HEK293 (cell line): ENCODE measurements around the gene CCDC13.
A peak's percentile ranks its signal among the peaks of the same experiment; 100 is the strongest.

Experiments
- CTCF ChIA-PET: fragments of 350-600 bp; formaldehyde crosslinking; extraction: SDS; loops from one replicate; lab custom pipeline; 2021; ENCODE audit warnings: antibody characterized with exemption; lab: Yijun Ruan, JAX
- POLR2A ChIA-PET: fragments of 300-600 bp; formaldehyde crosslinking; extraction: SDS; loops from one replicate; lab custom pipeline; 2020; ENCODE audit warnings: antibody characterized with exemption, inconsistent platforms; lab: Yijun Ruan, JAX
- H3K27ac ChIP-seq: fragments of 200-500 bp; sonication (Bioruptor generic); 2 replicates; pipeline ENCODE4 v1.5.1; 2014; ENCODE audit warnings: low read depth, low read length, control low read depth, inconsistent platforms; ENCODE audit errors: extremely low read depth
- H3K36me3 ChIP-seq, 2 experiments: fragments of 200-500 bp in 1 of 2; sonication (Bioruptor generic) in 1 of 2; 1 replicate in 1 of 2; 2 replicates in 1 of 2; pipeline ENCODE4 v1.5.1; 2014 to 2017; ENCODE audit warnings: inconsistent platforms in 2 of 2, low read length in 2 of 2; ENCODE audit not compliant: control insufficient read depth in 2 of 2, insufficient read depth in 1 of 2
- H3K4me1 ChIP-seq: fragments of 200-500 bp; sonication (Bioruptor generic); 2 replicates; pipeline ENCODE4 v1.5.1; 2014; ENCODE audit warnings: mild to moderate bottlenecking, low read length, inconsistent platforms; ENCODE audit not compliant: control insufficient read depth, insufficient read depth
- H3K4me3 ChIP-seq: 2 replicates; pipeline ENCODE4 v1.5.1; 2011; ENCODE audit warnings: low read depth, mild to moderate bottlenecking, control low read depth, low read length, moderate library complexity
- H3K9me3 ChIP-seq: fragments of 200-500 bp; sonication (Bioruptor generic); 2 replicates; pipeline ENCODE4 v1.5.1; 2014; ENCODE audit warnings: low read depth, low read length, inconsistent platforms; ENCODE audit not compliant: control insufficient read depth, insufficient read depth
- KLF16 ChIP-seq: fragments of 450-650 bp; formaldehyde crosslinking; IDR thresholded peaks from 2 replicates; pipeline ENCODE4 v1.5.1; 2017; ENCODE audit warnings: missing biosample characterization, missing genetic modification characterization
- KLF7 ChIP-seq: fragments of 450-650 bp; formaldehyde crosslinking; IDR thresholded peaks from 2 replicates; pipeline ENCODE4 v1.5.1; 2016; ENCODE audit warnings: missing biosample characterization, missing genetic modification characterization, borderline replicate concordance
- ZFP69B ChIP-seq: fragments of 450-650 bp; formaldehyde crosslinking; IDR thresholded peaks from 2 replicates; pipeline ENCODE4 v1.5.1; 2016; ENCODE audit warnings: missing biosample characterization, missing genetic modification characterization
- ZNF169 ChIP-seq: fragments of 450-650 bp; formaldehyde crosslinking; IDR thresholded peaks from 2 replicates; pipeline ENCODE4 v1.5.1; 2016; ENCODE audit warnings: missing biosample characterization, missing genetic modification characterization
- ZNF223 ChIP-seq: fragments of 450-650 bp; formaldehyde crosslinking; IDR thresholded peaks from 2 replicates; pipeline ENCODE4 v1.5.1; 2016; ENCODE audit warnings: missing biosample characterization, missing genetic modification characterization
- ZNF426 ChIP-seq: fragments of 450-650 bp; formaldehyde crosslinking; IDR thresholded peaks from 2 replicates; pipeline ENCODE4 v1.5.1; 2017; ENCODE audit warnings: missing biosample characterization, missing genetic modification characterization, mild to moderate bottlenecking, inconsistent platforms, moderate library complexity
- ZNF555 ChIP-seq: fragments of 450-650 bp; formaldehyde crosslinking; conservative IDR thresholded peaks from 2 replicates; pipeline ENCODE4 v1.5.1; 2017; ENCODE audit warnings: missing biosample characterization, mild to moderate bottlenecking, missing genetic modification characterization, inconsistent platforms
- ZNF596 ChIP-seq: fragments of 450-650 bp; IDR thresholded peaks from 2 replicates; pipeline ENCODE4 v1.5.0; 2018; ENCODE audit warnings: missing biosample characterization, mild to moderate bottlenecking, missing genetic modification characterization, moderate library complexity
- ZNF658 ChIP-seq: fragments of 450-650 bp; formaldehyde crosslinking; IDR thresholded peaks from 2 replicates; pipeline ENCODE4; 2016; ENCODE audit warnings: missing biosample characterization, missing genetic modification characterization
- ZNF677 ChIP-seq: fragments of 450-650 bp; IDR thresholded peaks from 2 replicates; pipeline ENCODE4 v1.5.0; 2018; ENCODE audit warnings: missing biosample characterization, mild to moderate bottlenecking, missing genetic modification characterization, moderate library complexity
- ZNF791 ChIP-seq: fragments of 450-650 bp; formaldehyde crosslinking; IDR thresholded peaks from 2 replicates; pipeline ENCODE4 v1.5.1; 2016; ENCODE audit warnings: missing biosample characterization, missing genetic modification characterization
- ZSCAN16 ChIP-seq: fragments of 450-650 bp; formaldehyde crosslinking; IDR thresholded peaks from 2 replicates; pipeline ENCODE4 v1.5.1; 2016; ENCODE audit warnings: missing biosample characterization, missing genetic modification characterization
- TF ChIP-seq, protein P1 (sequence below): fragments of 450-650 bp; IDR thresholded peaks from 2 replicates; pipeline ENCODE4 v1.5.1; 2018; ENCODE audit warnings: missing biosample characterization, missing genetic modification characterization
- TF ChIP-seq, protein P2 (sequence below): fragments of 450-650 bp; formaldehyde crosslinking; IDR thresholded peaks from 2 replicates; pipeline ENCODE4 v1.5.1; 2017; ENCODE audit warnings: missing biosample characterization, missing genetic modification characterization
- TF ChIP-seq, protein P3 (sequence below): fragments of 450-650 bp; formaldehyde crosslinking; IDR thresholded peaks from 2 replicates; pipeline ENCODE4 v1.5.1; 2016; ENCODE audit warnings: missing biosample characterization, missing genetic modification characterization
- TF ChIP-seq, protein P4 (sequence below): IDR thresholded peaks from 2 replicates; pipeline ENCODE4 v1.6.1; 2011; ENCODE audit warnings: mild to moderate bottlenecking, low read depth, low read length, borderline replicate concordance
- TF ChIP-seq, protein P5 (sequence below): fragments of 450-650 bp; formaldehyde crosslinking; conservative IDR thresholded peaks from 2 replicates; pipeline ENCODE4 v1.5.1; 2016; ENCODE audit warnings: low read depth, missing biosample characterization, missing genetic modification characterization
- TF ChIP-seq, protein P6 (sequence below): fragments of 450-650 bp; formaldehyde crosslinking; IDR thresholded peaks from 2 replicates; pipeline ENCODE4 v1.5.1; 2017; ENCODE audit warnings: missing biosample characterization, mild to moderate bottlenecking, missing genetic modification characterization, moderate library complexity

CCDC13 gene

DNA sequence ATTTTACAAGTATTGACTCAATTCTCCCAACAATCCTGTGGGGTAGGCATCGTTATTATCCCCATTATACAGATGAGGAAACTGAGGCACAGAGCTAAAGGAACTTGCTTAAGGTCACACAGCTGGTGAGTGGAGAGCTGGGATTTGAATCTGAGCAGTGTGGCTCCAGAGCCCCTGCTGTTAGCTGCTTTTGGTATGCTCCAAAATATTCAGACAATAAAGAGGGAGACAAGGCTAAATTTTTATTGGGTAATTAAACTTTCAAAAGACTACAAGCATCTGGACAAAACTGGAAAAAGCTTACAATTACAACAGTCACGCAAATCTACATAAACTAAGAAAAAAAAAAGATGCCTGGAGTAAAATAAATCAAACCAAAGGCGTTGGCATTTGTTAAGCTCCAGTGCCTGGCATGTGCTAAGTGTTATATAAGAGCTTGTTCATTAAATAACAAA lies 27.7 kb downstream of the CCDC13 start:
- ChIA-PET POLR2A (no interaction called here), CTCF (interaction anchor here (0.7 to 3.1 kb wide), 11 partner anchors 12 to 174 kb away, joined by 3 to 13 read pairs (median 4); no protein-coding TSS in a partner anchor)
- Histone ChIP-seq H3K27ac (no peak overlapping the region), H3K4me1 (no peaks in the 10 kb centered on the region), H3K9me3 (no peaks in the 10 kb centered on the region), H3K36me3 (no peaks in the 10 kb centered on the region), H3K4me3 (no peak overlapping the region)
- no peak for TF ChIP-seq ZNF596 (tag by site-specific recombination)
- TF ChIP-seq KLF7, result no peak
- TF ChIP-seq ZNF791 (tag by site-specific recombination), result no peak
- TF ChIP-seq, protein P1, sequence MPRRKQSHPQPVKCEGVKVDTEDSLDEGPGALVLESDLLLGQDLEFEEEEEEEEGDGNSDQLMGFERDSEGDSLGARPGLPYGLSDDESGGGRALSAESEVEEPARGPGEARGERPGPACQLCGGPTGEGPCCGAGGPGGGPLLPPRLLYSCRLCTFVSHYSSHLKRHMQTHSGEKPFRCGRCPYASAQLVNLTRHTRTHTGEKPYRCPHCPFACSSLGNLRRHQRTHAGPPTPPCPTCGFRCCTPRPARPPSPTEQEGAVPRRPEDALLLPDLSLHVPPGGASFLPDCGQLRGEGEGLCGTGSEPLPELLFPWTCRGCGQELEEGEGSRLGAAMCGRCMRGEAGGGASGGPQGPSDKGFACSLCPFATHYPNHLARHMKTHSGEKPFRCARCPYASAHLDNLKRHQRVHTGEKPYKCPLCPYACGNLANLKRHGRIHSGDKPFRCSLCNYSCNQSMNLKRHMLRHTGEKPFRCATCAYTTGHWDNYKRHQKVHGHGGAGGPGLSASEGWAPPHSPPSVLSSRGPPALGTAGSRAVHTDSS, result no peak
- TF ChIP-seq ZNF223, result no peak
- TF ChIP-seq ZFP69B (tag by site-specific recombination), result no peak
- TF ChIP-seq, protein P2, sequence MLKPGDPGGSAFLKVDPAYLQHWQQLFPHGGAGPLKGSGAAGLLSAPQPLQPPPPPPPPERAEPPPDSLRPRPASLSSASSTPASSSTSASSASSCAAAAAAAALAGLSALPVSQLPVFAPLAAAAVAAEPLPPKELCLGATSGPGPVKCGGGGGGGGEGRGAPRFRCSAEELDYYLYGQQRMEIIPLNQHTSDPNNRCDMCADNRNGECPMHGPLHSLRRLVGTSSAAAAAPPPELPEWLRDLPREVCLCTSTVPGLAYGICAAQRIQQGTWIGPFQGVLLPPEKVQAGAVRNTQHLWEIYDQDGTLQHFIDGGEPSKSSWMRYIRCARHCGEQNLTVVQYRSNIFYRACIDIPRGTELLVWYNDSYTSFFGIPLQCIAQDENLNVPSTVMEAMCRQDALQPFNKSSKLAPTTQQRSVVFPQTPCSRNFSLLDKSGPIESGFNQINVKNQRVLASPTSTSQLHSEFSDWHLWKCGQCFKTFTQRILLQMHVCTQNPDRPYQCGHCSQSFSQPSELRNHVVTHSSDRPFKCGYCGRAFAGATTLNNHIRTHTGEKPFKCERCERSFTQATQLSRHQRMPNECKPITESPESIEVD (tag by site-specific recombination), result 0 out of 2 replicates have a peak, but pooled peaks have one; percentile 41
- TF ChIP-seq, protein P3, sequence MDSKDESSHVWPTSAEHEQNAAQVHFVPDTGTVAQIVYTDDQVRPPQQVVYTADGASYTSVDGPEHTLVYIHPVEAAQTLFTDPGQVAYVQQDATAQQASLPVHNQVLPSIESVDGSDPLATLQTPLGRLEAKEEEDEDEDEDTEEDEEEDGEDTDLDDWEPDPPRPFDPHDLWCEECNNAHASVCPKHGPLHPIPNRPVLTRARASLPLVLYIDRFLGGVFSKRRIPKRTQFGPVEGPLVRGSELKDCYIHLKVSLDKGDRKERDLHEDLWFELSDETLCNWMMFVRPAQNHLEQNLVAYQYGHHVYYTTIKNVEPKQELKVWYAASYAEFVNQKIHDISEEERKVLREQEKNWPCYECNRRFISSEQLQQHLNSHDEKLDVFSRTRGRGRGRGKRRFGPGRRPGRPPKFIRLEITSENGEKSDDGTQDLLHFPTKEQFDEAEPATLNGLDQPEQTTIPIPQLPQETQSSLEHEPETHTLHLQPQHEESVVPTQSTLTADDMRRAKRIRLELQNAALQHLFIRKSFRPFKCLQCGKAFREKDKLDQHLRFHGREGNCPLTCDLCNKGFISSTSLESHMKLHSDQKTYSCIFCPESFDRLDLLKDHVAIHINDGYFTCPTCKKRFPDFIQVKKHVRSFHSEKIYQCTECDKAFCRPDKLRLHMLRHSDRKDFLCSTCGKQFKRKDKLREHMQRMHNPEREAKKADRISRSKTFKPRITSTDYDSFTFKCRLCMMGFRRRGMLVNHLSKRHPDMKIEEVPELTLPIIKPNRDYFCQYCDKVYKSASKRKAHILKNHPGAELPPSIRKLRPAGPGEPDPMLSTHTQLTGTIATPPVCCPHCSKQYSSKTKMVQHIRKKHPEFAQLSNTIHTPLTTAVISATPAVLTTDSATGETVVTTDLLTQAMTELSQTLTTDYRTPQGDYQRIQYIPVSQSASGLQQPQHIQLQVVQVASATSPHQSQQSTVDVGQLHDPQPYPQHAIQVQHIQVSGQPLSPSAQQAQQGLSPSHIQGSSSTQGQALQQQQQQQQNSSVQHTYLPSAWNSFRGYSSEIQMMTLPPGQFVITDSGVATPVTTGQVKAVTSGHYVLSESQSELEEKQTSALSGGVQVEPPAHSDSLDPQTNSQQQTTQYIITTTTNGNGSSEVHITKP (tag by site-specific recombination), result peak; percentile 25

DNA sequence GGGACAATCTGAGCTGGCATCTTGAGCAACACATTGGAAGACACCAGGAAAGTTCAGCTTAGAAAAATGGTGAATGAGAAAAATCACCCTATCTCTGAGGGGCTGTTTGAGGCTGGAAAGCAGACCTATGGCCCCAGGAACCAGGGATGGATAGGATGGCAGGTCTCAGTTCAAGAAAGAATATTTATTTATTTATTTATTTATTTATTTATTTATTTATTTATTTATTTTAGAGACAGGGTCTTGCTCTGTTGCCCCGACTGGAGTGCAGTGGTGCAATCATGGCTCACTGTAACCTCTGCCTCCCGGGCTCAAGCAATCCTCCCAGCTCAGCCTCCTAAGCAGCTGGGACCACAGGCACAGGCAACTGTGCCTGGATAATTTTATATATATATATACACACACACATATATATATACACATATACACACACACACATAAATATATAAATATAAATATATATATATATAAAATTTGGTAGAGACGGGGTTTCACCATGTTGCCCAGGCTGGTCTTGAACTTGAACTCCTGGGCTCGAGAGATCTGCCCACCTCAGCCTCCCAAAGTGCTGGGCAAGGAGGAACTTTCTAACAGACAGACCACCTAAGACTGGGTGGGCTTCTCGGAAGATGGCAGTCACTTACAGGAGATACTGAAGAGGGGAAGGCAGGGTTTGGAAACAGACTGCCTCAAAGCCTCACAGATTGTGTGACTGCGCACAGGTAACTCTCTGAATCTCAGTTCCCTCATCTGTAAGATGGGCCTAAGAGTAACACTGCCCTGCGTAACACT lies 29.7 kb downstream of the CCDC13 start:
- Histone ChIP-seq H3K4me1 (no peaks in the 10 kb centered on the region), H3K27ac (no peak overlapping the region), H3K9me3 (no peaks in the 10 kb centered on the region), H3K36me3 (no peaks in the 10 kb centered on the region), H3K4me3 (no peak overlapping the region)
- ChIA-PET POLR2A (no interaction called here), CTCF (interaction anchor here (0.6 to 3.1 kb wide), 8 partner anchors 12 to 726 kb away, joined by 3 to 13 read pairs (median 4); no protein-coding TSS in a partner anchor)
- TF ChIP-seq ZNF169 (no peak), ZSCAN16 (no peak), ZNF677 (tag by site-specific recombination) (no peak), ZNF555 (peak; percentile 39), KLF16 (tag by site-specific recombination) (no peak), ZNF426 (tag by site-specific recombination) (peak; percentile 58), ZNF658 (no peak)
- TF ChIP-seq, protein P4, sequence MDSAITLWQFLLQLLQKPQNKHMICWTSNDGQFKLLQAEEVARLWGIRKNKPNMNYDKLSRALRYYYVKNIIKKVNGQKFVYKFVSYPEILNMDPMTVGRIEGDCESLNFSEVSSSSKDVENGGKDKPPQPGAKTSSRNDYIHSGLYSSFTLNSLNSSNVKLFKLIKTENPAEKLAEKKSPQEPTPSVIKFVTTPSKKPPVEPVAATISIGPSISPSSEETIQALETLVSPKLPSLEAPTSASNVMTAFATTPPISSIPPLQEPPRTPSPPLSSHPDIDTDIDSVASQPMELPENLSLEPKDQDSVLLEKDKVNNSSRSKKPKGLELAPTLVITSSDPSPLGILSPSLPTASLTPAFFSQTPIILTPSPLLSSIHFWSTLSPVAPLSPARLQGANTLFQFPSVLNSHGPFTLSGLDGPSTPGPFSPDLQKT, result no peak
- TF ChIP-seq, protein P5, sequence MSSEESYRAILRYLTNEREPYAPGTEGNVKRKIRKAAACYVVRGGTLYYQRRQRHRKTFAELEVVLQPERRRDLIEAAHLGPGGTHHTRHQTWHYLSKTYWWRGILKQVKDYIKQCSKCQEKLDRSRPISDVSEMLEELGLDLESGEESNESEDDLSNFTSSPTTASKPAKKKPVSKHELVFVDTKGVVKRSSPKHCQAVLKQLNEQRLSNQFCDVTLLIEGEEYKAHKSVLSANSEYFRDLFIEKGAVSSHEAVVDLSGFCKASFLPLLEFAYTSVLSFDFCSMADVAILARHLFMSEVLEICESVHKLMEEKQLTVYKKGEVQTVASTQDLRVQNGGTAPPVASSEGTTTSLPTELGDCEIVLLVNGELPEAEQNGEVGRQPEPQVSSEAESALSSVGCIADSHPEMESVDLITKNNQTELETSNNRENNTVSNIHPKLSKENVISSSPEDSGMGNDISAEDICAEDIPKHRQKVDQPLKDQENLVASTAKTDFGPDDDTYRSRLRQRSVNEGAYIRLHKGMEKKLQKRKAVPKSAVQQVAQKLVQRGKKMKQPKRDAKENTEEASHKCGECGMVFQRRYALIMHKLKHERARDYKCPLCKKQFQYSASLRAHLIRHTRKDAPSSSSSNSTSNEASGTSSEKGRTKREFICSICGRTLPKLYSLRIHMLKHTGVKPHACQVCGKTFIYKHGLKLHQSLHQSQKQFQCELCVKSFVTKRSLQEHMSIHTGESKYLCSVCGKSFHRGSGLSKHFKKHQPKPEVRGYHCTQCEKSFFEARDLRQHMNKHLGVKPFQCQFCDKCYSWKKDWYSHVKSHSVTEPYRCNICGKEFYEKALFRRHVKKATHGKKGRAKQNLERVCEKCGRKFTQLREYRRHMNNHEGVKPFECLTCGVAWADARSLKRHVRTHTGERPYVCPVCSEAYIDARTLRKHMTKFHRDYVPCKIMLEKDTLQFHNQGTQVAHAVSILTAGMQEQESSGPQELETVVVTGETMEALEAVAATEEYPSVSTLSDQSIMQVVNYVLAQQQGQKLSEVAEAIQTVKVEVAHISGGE, result peak; percentile 37; the same call in 1 of the 2 replicates
- TF ChIP-seq, protein P6, sequence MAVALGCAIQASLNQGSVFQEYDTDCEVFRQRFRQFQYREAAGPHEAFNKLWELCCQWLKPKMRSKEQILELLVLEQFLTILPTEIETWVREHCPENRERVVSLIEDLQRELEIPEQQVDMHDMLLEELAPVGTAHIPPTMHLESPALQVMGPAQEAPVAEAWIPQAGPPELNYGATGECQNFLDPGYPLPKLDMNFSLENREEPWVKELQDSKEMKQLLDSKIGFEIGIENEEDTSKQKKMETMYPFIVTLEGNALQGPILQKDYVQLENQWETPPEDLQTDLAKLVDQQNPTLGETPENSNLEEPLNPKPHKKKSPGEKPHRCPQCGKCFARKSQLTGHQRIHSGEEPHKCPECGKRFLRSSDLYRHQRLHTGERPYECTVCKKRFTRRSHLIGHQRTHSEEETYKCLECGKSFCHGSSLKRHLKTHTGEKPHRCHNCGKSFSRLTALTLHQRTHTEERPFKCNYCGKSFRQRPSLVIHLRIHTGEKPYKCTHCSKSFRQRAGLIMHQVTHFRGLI, result no peak
